Activated CD8-positive, alpha-beta memory T cell treated with anti-CD3 and anti-CD28 coated beads for 36 hours (primary cell): Measurements from ENCODE around the gene TP53I11. TPM values are rescaled to one million over a fixed set of nuclear protein-coding genes. Genes with fewer than 3 reads are reported as not detected.

Experiments
- CTCF ChIA-PET: fragments of 350-600 bp; sonication (Branson Sonifier 250); formaldehyde crosslinking; loops from one replicate; lab custom pipeline; 2021; ENCODE audit warnings: antibody characterized with exemption; lab: Charles Lee
- POLR2A ChIA-PET: fragments of 350-600 bp; sonication (Branson Sonifier 250); formaldehyde crosslinking; loops from one replicate; lab custom pipeline; 2021; ENCODE audit warnings: antibody characterized with exemption; lab: Charles Lee
- total RNA-seq, 2 experiments: library from RNA; stranded (reverse); gene quantifications; one replicate each; pipeline ENCODE4 v1.2.3, GENCODE V29; 2021

TP53I11 gene
- total RNA-seq, 2 experiments from 2014 or later = 17.8 to 18.8 TPM

- ChIA-PET POLR2A (no interaction called here), CTCF (interaction anchor here (1.2 kb wide), 1 partner anchor 9 kb away, joined by 4 read pairs; no protein-coding TSS in a partner anchor)
Measured at GRCh38 chr11:44885065-44885810, 65.4 kb downstream of the TP53I11 start.

- CTCF ChIA-PET = interaction anchor here (0.8 to 1.2 kb wide), 2 partner anchors 11 to 27 kb away, joined by 3 to 4 read pairs; no protein-coding TSS in a partner anchor
- POLR2A ChIA-PET = no interaction called here
Measured at GRCh38 chr11:44884056-44884455, 66.6 kb downstream of the TP53I11 start.

- CTCF ChIA-PET = no interaction called here
- POLR2A ChIA-PET = no interaction called here
Measured at GRCh38 chr11:44883277-44883676, 67.4 kb downstream of the TP53I11 start.

Other genes starting within 250 kb of the TP53I11 start
- 1 to 10 TPM in 1 of 2 experiments, under 1 TPM in 1; 0.84 to 1.1 TPM for gene TSPAN18, start 223.9 kb downstream of the TP53I11 start, total RNA-seq
- gene PRDM11, start 195.8 kb upstream of the TP53I11 start, total RNA-seq = 1 to 10 TPM; 4.5 to 4.8 TPM